ENCODE results near the gene ARHGEF19.

DNA sequence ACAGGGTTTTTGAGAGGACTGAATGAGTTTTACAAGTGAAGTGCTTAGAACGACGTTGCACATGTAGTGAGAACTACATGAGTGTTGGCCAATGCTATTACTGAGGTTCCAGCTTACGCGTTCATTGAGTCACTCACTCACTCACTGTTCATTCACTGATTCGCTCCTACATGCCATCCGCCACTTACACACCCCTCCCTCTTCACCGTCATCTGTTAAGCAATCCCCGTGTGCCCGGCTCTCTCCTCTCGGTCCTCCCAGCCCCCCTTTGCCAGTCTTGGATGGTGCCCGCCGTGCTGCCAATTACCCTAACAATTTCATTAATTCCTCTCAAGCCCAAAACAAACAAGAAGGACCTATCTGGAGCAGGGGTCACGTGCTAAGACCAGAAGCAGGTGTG, 29.3 kb downstream of the ARHGEF19 start:
- TF ChIP-seq EZH2 (IDR thresholded peaks at IDR 0.05; ENCODE audit: insufficient read depth, poor library complexity, severe bottlenecking) (no peak), EZH2phosphoT487 (IDR thresholded peaks at IDR 0.05; ENCODE audit: insufficient read depth, low read depth) (no peak)

Data from GM23248 (cell line).